NCI-H446 treated with DMSO at 0.1 percent for 48 hours (cell line): Measurements from ENCODE around the gene FOXO6.

Source experiments
- DNase-seq: peaks from one replicate; lab custom pipeline; 2025; lab: John Stamatoyannopoulos, UW

Gene FOXO6

GRCh38 chr1:41425369-41425768, 64.1 kb downstream of the FOXO6 start:
- no peak for DNase-seq

- DNase-seq = no peak
Measured at GRCh38 chr1:41426201-41426890, 65.1 kb downstream of the FOXO6 start.

GRCh38 chr1:41427122-41427913, 66.1 kb downstream of the FOXO6 start:
- no peak for DNase-seq

- no peak for DNase-seq
Measured at GRCh38 chr1:41427916-41428737, 66.9 kb downstream of the FOXO6 start.

GRCh38 chr1:41428738-41429640, 67.8 kb downstream of the FOXO6 start:
- no peak for DNase-seq

GRCh38 chr1:41429641-41430035, 68.4 kb downstream of the FOXO6 start:
- no peak for DNase-seq

- no peak for DNase-seq
Measured at GRCh38 chr1:41430069-41430468, 68.8 kb downstream of the FOXO6 start.

- no peak for DNase-seq
Measured at GRCh38 chr1:41430582-41430981, 69.3 kb downstream of the FOXO6 start.

- no peak for DNase-seq
Measured at GRCh38 chr1:41431490-41432350, 70.5 kb downstream of the FOXO6 start.
